CD4-positive, alpha-beta memory T cell (primary cell): Measurements from ENCODE around the gene S100P. TPM values are rescaled to one million over a fixed set of nuclear protein-coding genes. Genes with fewer than 3 reads are reported as not detected.

Source experiments
- CTCF ChIA-PET: fragments of 350-600 bp; sonication (Branson Sonifier 250); formaldehyde crosslinking; loops from one replicate; lab custom pipeline; 2021; ENCODE audit warnings: inconsistent platforms; ENCODE audit not compliant: partially characterized antibody; lab: Charles Lee
- POLR2A ChIA-PET: fragments of 350-600 bp; sonication (Branson Sonifier 250); formaldehyde crosslinking; loops from one replicate; lab custom pipeline; 2021; ENCODE audit not compliant: partially characterized antibody; lab: Charles Lee
- DNase-seq, 5 donors: peaks; one replicate each; pipeline versions ENCODE4 v3.0.0 to v3.0.0-alpha.2; 2020 to 2022; ENCODE audit warnings: mixed read lengths in 1 of 5
- H3K27ac ChIP-seq: one replicate; pipeline ENCODE4 v1.7.0; 2013; ENCODE audit warnings: low read depth, low read length
- H3K27me3 ChIP-seq: 2 replicates; pipeline ENCODE4 v1.7.0; 2013; ENCODE audit warnings: mild to moderate bottlenecking, low read length, moderate library complexity; ENCODE audit not compliant: insufficient read depth
- H3K36me3 ChIP-seq: 2 replicates; pipeline ENCODE4 v1.7.0; 2013; ENCODE audit warnings: mild to moderate bottlenecking, low read length, moderate library complexity; ENCODE audit not compliant: insufficient read depth
- H3K4me1 ChIP-seq: 2 replicates; pipeline ENCODE4 v1.7.0; 2013; ENCODE audit warnings: mild to moderate bottlenecking, low read length, moderate library complexity; ENCODE audit not compliant: insufficient read depth
- H3K4me3 ChIP-seq, 2 donors: one replicate each; pipeline ENCODE4 v1.7.0; 2013; ENCODE audit warnings: low read length in 2 of 2, mild to moderate bottlenecking in 1 of 2
- H3K9me3 ChIP-seq, 2 donors: one replicate each; pipeline ENCODE4 v1.7.0; 2013; ENCODE audit warnings: low read length in 2 of 2, control low read depth in 1 of 2; ENCODE audit not compliant: control insufficient read depth in 1 of 2
- H3K27ac Mint-ChIP-seq, 7 donors: one replicate each; pipeline ENCODE4 v1.8.0; 2020 to 2021; ENCODE audit warnings: mixed read lengths in 7 of 7, mild to moderate bottlenecking in 6 of 7, inconsistent platforms in 3 of 7, moderate library complexity in 3 of 7
- H3K27me3 Mint-ChIP-seq, 2 donors: one replicate each; pipeline ENCODE4 v1.8.0; 2020 to 2021; ENCODE audit warnings: mixed read lengths in 2 of 2
- H3K36me3 Mint-ChIP-seq, 2 donors: one replicate each; pipeline ENCODE4 v1.8.0; 2020 to 2021; ENCODE audit warnings: mixed read lengths in 2 of 2, inconsistent platforms in 1 of 2, mild to moderate bottlenecking in 1 of 2
- H3K4me1 Mint-ChIP-seq, 4 donors: one replicate each; pipeline ENCODE4 v1.8.0; 2020 to 2021; ENCODE audit warnings: mixed read lengths in 4 of 4, mild to moderate bottlenecking in 1 of 4
- H3K4me3 Mint-ChIP-seq, 8 donors: one replicate each; pipeline ENCODE4 v1.8.0; 2020 to 2021; ENCODE audit warnings: mixed read lengths in 8 of 8, mild to moderate bottlenecking in 7 of 8, moderate library complexity in 6 of 8, inconsistent platforms in 3 of 8
- H3K9me3 Mint-ChIP-seq, 8 donors: one replicate each; pipeline ENCODE4 v1.8.0; 2020 to 2021; ENCODE audit warnings: mixed read lengths in 8 of 8, mild to moderate bottlenecking in 5 of 8, inconsistent platforms in 3 of 8, moderate library complexity in 1 of 8
- intact Hi-C: fragments of 100-400 bp; cut with micrococcal nuclease; formaldehyde crosslinking; loops from one replicate; pipeline ENCODE4 v1.15.1; 2023
- polyA plus RNA-seq, 2 donors: library from polyadenylated mRNA; unstranded; fragments of 300-500 nt; fragmentation: Illumina TruSeq; gene quantifications; one replicate each; pipeline ENCODE4 v1.2.3, GENCODE V29; 2021
- total RNA-seq, 2 experiments: library from RNA; stranded (reverse); gene quantifications; one replicate each; pipeline ENCODE4 v1.2.3, GENCODE V29; 2021

Gene S100P
- total and polyA plus RNA-seq, 4 experiments from 2014 or later: 1.3 to 3.9 (median 2.0) TPM

GRCh38 chr4:6718932-6719610 is 25.4 kb downstream of the S100P start:
- CTCF ChIA-PET: interaction anchor here (0.6 to 7.8 kb wide), 21 partner anchors 10 to 361 kb away, joined by 3 to 293 read pairs (median 4); partner anchors contain the start of genes GRPEL1, MRFAP1, MRFAP1L1 and TADA2B
- Mint-ChIP-seq H3K4me3 (peak overlapping the region in 7 of 8 donors; percentile 8 to 61 (median 47)), H3K27ac (peak overlapping the region in 6 of 7 donors; percentile 43 to 86 (median 76)), H3K4me1 (peaks cover 24 to 46% (median 34%) of the 10 kb centered on the region in 4 donors), H3K9me3 (peaks cover 0 to 1% (median 0%) of the 10 kb centered on the region in 8 donors), H3K36me3 (peaks cover 5 to 13% of the 10 kb centered on the region in 2 donors), H3K27me3 (no peaks in the 10 kb centered on the region)
- intact Hi-C loops: loop anchor here (5.0 kb wide), 1 partner anchor 452 kb away; the partner anchor contains the start of gene WFS1
- POLR2A ChIA-PET: interaction anchor here (0.7 to 34.5 kb wide), 8 partner anchors 10 to 166 kb away, joined by 4 to 1401 read pairs (median 20); partner anchors contain the start of genes MRFAP1, MRFAP1L1 and S100P
- Histone ChIP-seq H3K27me3 (no peaks in the 10 kb centered on the region), H3K27ac (no peak overlapping the region), H3K4me3 (no peak overlapping the region), H3K36me3 (no peaks in the 10 kb centered on the region), H3K9me3 (no peaks in the 10 kb centered on the region), H3K4me1 (peaks cover 38% of the 10 kb centered on the region)
- DNase-seq: no peak

GRCh38 chr4:6719611-6720179 is 26.0 kb downstream of the S100P start:
- H3K4me1 Mint-ChIP-seq: peaks cover 24 to 46% (median 34%) of the 10 kb centered on the region in 4 donors
- DNase-seq: no peak
- CTCF ChIA-PET: interaction anchor here (0.7 to 7.8 kb wide), 26 partner anchors 9 to 362 kb away, joined by 3 to 293 read pairs (median 4); partner anchors contain the start of genes GRPEL1, MRFAP1L1 and TADA2B

DNA sequence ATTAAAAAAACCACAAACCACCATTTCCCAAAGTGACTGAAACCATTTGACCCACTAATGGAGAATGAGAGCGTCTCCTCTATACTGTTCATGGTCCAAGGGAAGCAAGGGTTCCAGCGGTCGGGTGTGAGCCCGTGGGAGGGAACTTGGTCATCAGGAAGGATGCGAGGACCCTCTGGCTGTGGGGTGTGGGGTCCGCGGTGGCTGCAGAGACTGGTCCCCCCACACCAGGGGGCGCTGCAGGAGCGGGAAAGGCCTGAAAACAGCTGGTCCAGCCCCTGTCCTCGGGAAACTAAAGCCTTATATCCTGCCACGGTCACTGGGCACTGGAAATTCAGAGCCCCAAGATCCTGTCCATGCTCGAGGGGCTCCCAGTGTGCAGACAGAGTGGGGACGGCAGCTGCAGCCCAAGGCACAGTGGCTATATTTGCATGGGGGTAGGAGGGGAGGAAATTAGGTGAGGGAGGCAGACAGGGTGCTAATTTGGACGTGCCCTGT is 26.6 kb downstream of the S100P start:
- Mint-ChIP-seq H3K4me1 (peaks cover 24 to 41% (median 32%) of the 10 kb centered on the region in 4 donors), H3K4me3 (peak overlapping the region in 5 of 8 donors; percentile 43 to 80 (median 64)), H3K27ac (peak overlapping the region in 6 of 7 donors; percentile 37 to 90 (median 66)), H3K27me3 (no peaks in the 10 kb centered on the region), H3K9me3 (peaks cover 0 to 1% (median 0%) of the 10 kb centered on the region in 8 donors), H3K36me3 (peaks cover 5 to 13% of the 10 kb centered on the region in 2 donors)
- intact Hi-C loops: loop anchor here (1.0 kb wide), 2 partner anchors 63 to 154 kb away; no protein-coding TSS in a partner anchor
- CTCF ChIA-PET: interaction anchor here (0.6 to 7.8 kb wide), 27 partner anchors 8 to 361 kb away, joined by 3 to 293 read pairs (median 4); partner anchors contain the start of genes GRPEL1, MRFAP1L1 and TADA2B
- Histone ChIP-seq H3K27me3 (no peaks in the 10 kb centered on the region), H3K4me3 (no peak overlapping the region), H3K9me3 (no peaks in the 10 kb centered on the region), H3K4me1 (peaks cover 35% of the 10 kb centered on the region), H3K27ac (no peak overlapping the region), H3K36me3 (no peaks in the 10 kb centered on the region)
- peak; percentile 67 to 80 (median 70) for DNase-seq
- POLR2A ChIA-PET: interaction anchor here (0.7 to 34.5 kb wide), 10 partner anchors 10 to 351 kb away, joined by 3 to 1401 read pairs (median 4); partner anchors contain the start of genes KIAA0232, MRFAP1L1 and S100P

More at GRCh38 chr4:6719611-6720179, 26.0 kb downstream of the S100P start:
- H3K36me3 Mint-ChIP-seq: peaks cover 5 to 13% of the 10 kb centered on the region in 2 donors
- peaks cover 0 to 1% (median 0%) of the 10 kb centered on the region in 8 donors for H3K9me3 Mint-ChIP-seq
- no peak overlapping the region for H3K4me3 ChIP-seq
- H3K27me3 ChIP-seq: no peaks in the 10 kb centered on the region
- H3K27ac ChIP-seq: no peak overlapping the region
- no peaks in the 10 kb centered on the region for H3K27me3 Mint-ChIP-seq
- H3K9me3 ChIP-seq: no peaks in the 10 kb centered on the region
- peak overlapping the region in 3 of 7 donors; percentile 70 to 90 (median 81) for H3K27ac Mint-ChIP-seq
- POLR2A ChIA-PET: interaction anchor here (1.1 to 34.5 kb wide), 10 partner anchors 10 to 350 kb away, joined by 3 to 1401 read pairs (median 7); partner anchors contain the start of genes MRFAP1, MRFAP1L1 and S100P
- intact Hi-C loops: loop anchor here (1.0 to 5.0 kb wide), 3 partner anchors 64 to 452 kb away; partner anchors contain the start of gene WFS1
- no peaks in the 10 kb centered on the region for H3K36me3 ChIP-seq
- H3K4me3 Mint-ChIP-seq: peak overlapping the region in 3 of 8 donors; percentile 6 to 61 (median 31)
- H3K4me1 ChIP-seq: peaks cover 38% of the 10 kb centered on the region

DNA sequence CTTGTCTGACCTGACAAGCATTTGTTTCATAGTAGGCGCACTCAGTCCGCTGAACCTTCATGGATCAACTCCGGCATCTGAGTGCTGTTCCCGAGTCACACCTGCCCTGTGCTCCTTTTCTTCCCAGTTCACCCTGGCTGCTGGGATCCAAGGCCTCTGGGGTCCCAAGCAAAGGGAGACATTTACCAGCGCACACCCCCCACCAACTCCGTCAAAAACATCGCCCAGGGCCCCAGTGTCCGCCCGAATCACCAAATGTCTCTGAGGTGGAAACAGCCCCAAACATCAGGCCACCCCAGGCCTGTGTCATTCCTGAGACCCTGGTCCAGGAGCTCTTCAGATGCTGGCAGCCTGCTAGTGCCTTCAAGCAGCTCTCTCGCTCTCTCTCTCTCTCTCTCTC is 27.4 kb downstream of the S100P start:
- peaks cover 0 to 1% (median 0%) of the 10 kb centered on the region in 8 donors for H3K9me3 Mint-ChIP-seq
- H3K36me3 Mint-ChIP-seq: peaks cover 5 to 9% of the 10 kb centered on the region in 2 donors
- Histone ChIP-seq H3K4me3 (no peak overlapping the region), H3K27me3 (no peaks in the 10 kb centered on the region), H3K4me1 (peaks cover 30% of the 10 kb centered on the region), H3K27ac (no peak overlapping the region), H3K9me3 (no peaks in the 10 kb centered on the region), H3K36me3 (no peaks in the 10 kb centered on the region)
- CTCF ChIA-PET: interaction anchor here (0.9 to 7.8 kb wide), 8 partner anchors 11 to 349 kb away, joined by 3 to 293 read pairs (median 6); partner anchors contain the start of genes GRPEL1 and MRFAP1L1
- POLR2A ChIA-PET: interaction anchor here (1.9 to 26.2 kb wide), 2 partner anchors 27 to 63 kb away, joined by 5 to 663 read pairs; partner anchors contain the start of gene S100P
- H3K27me3 Mint-ChIP-seq: no peaks in the 10 kb centered on the region
- DNase-seq: no peak
- no peak overlapping the region for H3K4me3 Mint-ChIP-seq
- peak overlapping the region in 3 of 7 donors; percentile 50 to 60 (median 58) for H3K27ac Mint-ChIP-seq
- peaks cover 16 to 33% (median 26%) of the 10 kb centered on the region in 4 donors for H3K4me1 Mint-ChIP-seq
- intact Hi-C loops: no loop called here

- CTCF ChIA-PET: interaction anchor here (7.8 kb wide), 1 partner anchor 152 kb away, joined by 293 read pairs; no protein-coding TSS in a partner anchor
- H3K27ac Mint-ChIP-seq: peak overlapping the region in 1 of 7 donors; percentile 45
- no peaks in the 10 kb centered on the region for H3K27me3 Mint-ChIP-seq
Observed at GRCh38 chr4:6722891-6723290, 29.2 kb downstream of the S100P start.

GRCh38 chr4:6723851-6724250 is 30.2 kb downstream of the S100P start:
- no peak for DNase-seq
- Histone ChIP-seq H3K9me3 (no peaks in the 10 kb centered on the region), H3K4me1 (peaks cover 12% of the 10 kb centered on the region), H3K4me3 (no peak overlapping the region), H3K27ac (no peak overlapping the region), H3K27me3 (no peaks in the 10 kb centered on the region), H3K36me3 (no peaks in the 10 kb centered on the region)
- Mint-ChIP-seq H3K27ac (no peak overlapping the region), H3K36me3 (peaks cover 3 to 4% of the 10 kb centered on the region in 2 donors), H3K4me1 (peaks cover 13 to 31% (median 21%) of the 10 kb centered on the region in 4 donors), H3K9me3 (peaks cover 0 to 1% (median 0%) of the 10 kb centered on the region in 8 donors), H3K27me3 (no peaks in the 10 kb centered on the region), H3K4me3 (no peak overlapping the region)
- CTCF ChIA-PET: interaction anchor here (1.8 kb wide), 1 partner anchor 149 kb away, joined by 9 read pairs; no protein-coding TSS in a partner anchor
- intact Hi-C loops: no loop called here
- POLR2A ChIA-PET: interaction anchor here (26.2 kb wide), 1 partner anchor 30 kb away, joined by 663 read pairs; the partner anchor contains the start of gene S100P

More at GRCh38 chr4:6722891-6723290, 29.2 kb downstream of the S100P start:
- intact Hi-C loops: no loop called here
- Mint-ChIP-seq H3K36me3 (peaks cover 4 to 5% of the 10 kb centered on the region in 2 donors), H3K4me3 (peak overlapping the region in 1 of 8 donors; percentile 21), H3K4me1 (peaks cover 17 to 31% (median 23%) of the 10 kb centered on the region in 4 donors), H3K9me3 (peaks cover 0 to 1% (median 0%) of the 10 kb centered on the region in 8 donors)
- H3K4me3 ChIP-seq: no peak overlapping the region
- no peaks in the 10 kb centered on the region for H3K36me3 ChIP-seq
- H3K4me1 ChIP-seq: peaks cover 17% of the 10 kb centered on the region
- no peaks in the 10 kb centered on the region for H3K9me3 ChIP-seq
- no peaks in the 10 kb centered on the region for H3K27me3 ChIP-seq
- no peak overlapping the region for H3K27ac ChIP-seq
- POLR2A ChIA-PET: interaction anchor here (26.2 kb wide), 1 partner anchor 29 kb away, joined by 663 read pairs; the partner anchor contains the start of gene S100P
- DNase-seq: no peak
